NCI-H146 (cell line): Measurements from ENCODE around the gene RALGPS1.
A peak's percentile ranks its signal among the peaks of the same experiment; 100 is the strongest.
"Not testable (repeated sequence)": the region's sequence is repeated elsewhere in the genome, so short reads cannot be mapped to it uniquely, and the experiment has no call there.

Experiments
- DNase-seq: peaks from one replicate; lab custom pipeline; 2025; lab: John Stamatoyannopoulos, UW

The RALGPS1 gene

GRCh38 chr9:127159949-127160610, 245.5 kb downstream of the RALGPS1 start:
- no peak for DNase-seq

GRCh38 chr9:127161081-127161624, 246.6 kb downstream of the RALGPS1 start:
- no peak for DNase-seq

GRCh38 chr9:127162046-127162863, 247.7 kb downstream of the RALGPS1 start:
- DNase-seq = no peak

- no peak for DNase-seq
These were observed 248.3 kb downstream of the RALGPS1 start for GRCh38 chr9:127162864-127163365.

- DNase-seq = no peak
These were observed 248.8 kb downstream of the RALGPS1 start for GRCh38 chr9:127163409-127163808.

- peak; percentile 2 for DNase-seq
These were observed 250.5 kb downstream of the RALGPS1 start for GRCh38 chr9:127165116-127165515.

- no peak for DNase-seq
These were observed 251.5 kb downstream of the RALGPS1 start for GRCh38 chr9:127166111-127166510.

- no peak for DNase-seq
These were observed 252.3 kb downstream of the RALGPS1 start for GRCh38 chr9:127166651-127167524.

GRCh38 chr9:127167560-127168326, 253.2 kb downstream of the RALGPS1 start:
- no peak for DNase-seq

- no peak for DNase-seq
These were observed 254.4 kb downstream of the RALGPS1 start for GRCh38 chr9:127168756-127169574.

- DNase-seq = no peak
These were observed 254.9 kb downstream of the RALGPS1 start for GRCh38 chr9:127169575-127169883.

- no peak for DNase-seq
These were observed 255.5 kb downstream of the RALGPS1 start for GRCh38 chr9:127170103-127170502.

GRCh38 chr9:127170652-127171051, 256.1 kb downstream of the RALGPS1 start:
- DNase-seq = no peak

GRCh38 chr9:127171348-127171747, 256.8 kb downstream of the RALGPS1 start:
- not testable (repeated sequence) for DNase-seq

- DNase-seq = no peak
These were observed 257.6 kb downstream of the RALGPS1 start for GRCh38 chr9:127172066-127172707.

GRCh38 chr9:127173063-127173462, 258.5 kb downstream of the RALGPS1 start:
- no peak for DNase-seq

GRCh38 chr9:127174386-127175318, 260.1 kb downstream of the RALGPS1 start:
- no peak for DNase-seq

GRCh38 chr9:127175319-127175715, 260.7 kb downstream of the RALGPS1 start:
- no peak for DNase-seq

- DNase-seq = no peak
These were observed 261.2 kb downstream of the RALGPS1 start for GRCh38 chr9:127175764-127176163.
